ENCODE results near the gene TXNL1. TPM values are rescaled to one million over a fixed set of nuclear protein-coding genes. Genes with fewer than 3 reads are reported as not detected.

TXNL1 gene
- total RNA-seq, 2 donors from 2014 or later = 47.1 to 52.8 TPM

GRCh38 chr18:56637711-56638231, 621 bp downstream of the TXNL1 start:
- H3K36me3 ChIP-seq = no peaks in the 10 kb centered on the region

GRCh38 chr18:56637176-56637575, 1.2 kb downstream of the TXNL1 start:
- peaks cover 20 to 34% of the 10 kb centered on the region in 2 donors for H3K4me1 ChIP-seq (ENCODE audit: control insufficient read depth in 1 of 2, low read depth in 2 of 2)
- no peak for TF ChIP-seq CTCF (IDR thresholded peaks at IDR 0.05)
- H3K27ac ChIP-seq = peak overlapping the region in 1 of 2 donors; percentile 98
- ATAC-seq (ENCODE audit: insufficient number of reproducible peaks, low FRiP score, low read depth) (no peak), DNase-seq (ENCODE audit: low spot score) (no peak)
- H3K36me3 ChIP-seq = no peaks in the 10 kb centered on the region
- H3K27me3 ChIP-seq (replicated peaks; ENCODE audit: insufficient read depth) = no peaks in the 10 kb centered on the region
- H3K9me3 ChIP-seq = no peaks in the 10 kb centered on the region
- peak overlapping the region; percentile 99 for H3K4me3 ChIP-seq

More at GRCh38 chr18:56637711-56638231, 621 bp downstream of the TXNL1 start:
- Histone ChIP-seq H3K9me3 (no peaks in the 10 kb centered on the region), H3K4me1 (ENCODE audit: control insufficient read depth in 1 of 2, low read depth in 2 of 2) (peaks cover 20 to 34% of the 10 kb centered on the region in 2 donors), H3K27me3 (replicated peaks; ENCODE audit: insufficient read depth) (no peaks in the 10 kb centered on the region), H3K27ac (peak overlapping the region; percentile 98), H3K4me3 (peak overlapping the region; percentile 99)
- no peak for ATAC-seq (ENCODE audit: insufficient number of reproducible peaks, low FRiP score, low read depth)
- DNase-seq (ENCODE audit: low spot score) = no peak
- no peak for TF ChIP-seq CTCF (IDR thresholded peaks at IDR 0.05)

- no peak overlapping the region for H3K27ac ChIP-seq
- H3K36me3 ChIP-seq = no peaks in the 10 kb centered on the region
- no peaks in the 10 kb centered on the region for H3K27me3 ChIP-seq (replicated peaks; ENCODE audit: insufficient read depth)
- peaks cover 20 to 43% of the 10 kb centered on the region in 2 donors for H3K4me1 ChIP-seq (ENCODE audit: control insufficient read depth in 1 of 2, low read depth in 2 of 2)
- DNase-seq (ENCODE audit: low spot score) (no peak), ATAC-seq (ENCODE audit: insufficient number of reproducible peaks, low FRiP score, low read depth) (no peak)
- no peak for TF ChIP-seq CTCF (IDR thresholded peaks at IDR 0.05)
- H3K9me3 ChIP-seq = no peaks in the 10 kb centered on the region
- H3K4me3 ChIP-seq = no peak overlapping the region
Observed at GRCh38 chr18:56635007-56635406, 3.4 kb downstream of the TXNL1 start.

- TF ChIP-seq CTCF (IDR thresholded peaks at IDR 0.05) = no peak
- Histone ChIP-seq H3K27ac (no peak overlapping the region), H3K4me3 (no peak overlapping the region), H3K9me3 (no peaks in the 10 kb centered on the region), H3K4me1 (ENCODE audit: control insufficient read depth in 1 of 2, low read depth in 2 of 2) (peaks cover 16 to 49% of the 10 kb centered on the region in 2 donors), H3K36me3 (no peaks in the 10 kb centered on the region), H3K27me3 (replicated peaks; ENCODE audit: insufficient read depth) (no peaks in the 10 kb centered on the region)
- DNase-seq (ENCODE audit: low spot score) (no peak), ATAC-seq (ENCODE audit: insufficient number of reproducible peaks, low FRiP score, low read depth) (no peak)
Observed at GRCh38 chr18:56632070-56633022, 6.0 kb downstream of the TXNL1 start.

- H3K27me3 ChIP-seq (replicated peaks; ENCODE audit: insufficient read depth) = no peaks in the 10 kb centered on the region
- H3K4me3 ChIP-seq = no peak overlapping the region
- no peak for ATAC-seq (ENCODE audit: insufficient number of reproducible peaks, low FRiP score, low read depth)
- no peaks in the 10 kb centered on the region for H3K9me3 ChIP-seq
- H3K36me3 ChIP-seq = no peaks in the 10 kb centered on the region
- TF ChIP-seq CTCF (IDR thresholded peaks at IDR 0.05) = no peak
- H3K27ac ChIP-seq = no peak overlapping the region
- DNase-seq (ENCODE audit: low spot score) = no peak
- peaks cover 0 to 31% of the 10 kb centered on the region in 2 donors for H3K4me1 ChIP-seq (ENCODE audit: control insufficient read depth in 1 of 2, low read depth in 2 of 2)
Observed at GRCh38 chr18:56627991-56628390, 10.4 kb downstream of the TXNL1 start.

All from thoracic aorta (tissue), 2 donors.